HUES64 (cell line): Measurements from ENCODE around the gene PPARG.
"Not testable (repeated sequence)": the region's sequence is repeated elsewhere in the genome, so short reads cannot be mapped to it uniquely, and the experiment has no call there.

Experiments used
- H3K27ac ChIP-seq: 2 replicates; pipeline ENCODE4 v1.7.0; 2013; ENCODE audit warnings: low read depth, low read length, inconsistent platforms
- H3K27me3 ChIP-seq: 2 replicates; pipeline ENCODE4 v1.6.1; 2013; ENCODE audit warnings: mild to moderate bottlenecking, low read length; ENCODE audit not compliant: insufficient read depth
- H3K36me3 ChIP-seq: 2 replicates; pipeline ENCODE4 v1.6.1; 2013; ENCODE audit warnings: mild to moderate bottlenecking, low read length; ENCODE audit not compliant: insufficient read depth
- H3K4me1 ChIP-seq: 2 replicates; pipeline ENCODE4 v1.6.1; 2013; ENCODE audit warnings: mild to moderate bottlenecking, low read length, moderate library complexity; ENCODE audit not compliant: insufficient read depth
- H3K4me3 ChIP-seq: 2 replicates; pipeline ENCODE4 v1.5.1; 2013; ENCODE audit warnings: mild to moderate bottlenecking, low read length, moderate library complexity
- H3K9ac ChIP-seq: 2 replicates; pipeline ENCODE4 v1.6.1; 2013; ENCODE audit warnings: mild to moderate bottlenecking, low read depth, low read length
- H3K9me3 ChIP-seq: 2 replicates; pipeline ENCODE4 v1.6.1; 2013; ENCODE audit warnings: low read depth, low read length; ENCODE audit not compliant: insufficient read depth
- WGBS: fragments of 150-250, 120-280 bp; methylation state at CpG from one replicate; pipeline ENCODE4 v1.1.7; 2013; ENCODE audit warnings: missing lambda C conversion rate; 5-methylcytosine and 5-hydroxymethylcytosine counted together

The PPARG gene

DNA sequence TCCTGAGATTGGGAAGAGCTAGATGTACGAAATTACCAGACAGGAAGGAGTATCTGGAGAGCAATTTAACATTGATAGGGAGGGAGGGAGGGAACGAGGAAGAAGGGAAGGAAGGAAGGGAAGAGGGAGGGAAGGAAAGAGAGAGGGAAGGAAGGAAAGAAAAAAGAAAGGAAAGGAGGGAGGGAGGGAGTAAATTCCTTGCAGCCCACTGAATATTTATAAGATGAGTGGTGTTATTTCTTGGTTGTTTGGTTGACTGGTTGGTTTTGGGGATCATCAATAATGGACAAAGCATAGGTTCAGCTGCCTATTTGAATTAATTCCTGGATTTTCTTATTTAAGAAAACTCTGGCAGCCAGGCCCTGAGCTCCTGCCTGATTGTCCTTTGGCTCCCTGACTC, 179.9 kb downstream of the PPARG start:
- H3K4me1 ChIP-seq = 0 out of 2 replicates have a peak, but pooled peaks cover 5% of the 10 kb centered on the region
- no peaks in the 10 kb centered on the region for H3K36me3 ChIP-seq
- no peak overlapping the region for H3K9ac ChIP-seq
- 88% methylated on average over 2 of the region's 2 CpGs for WGBS
- no peaks in the 10 kb centered on the region for H3K27me3 ChIP-seq
- H3K9me3 ChIP-seq = no peaks in the 10 kb centered on the region
- H3K27ac ChIP-seq = no peak overlapping the region
- H3K4me3 ChIP-seq = no peak overlapping the region

DNA sequence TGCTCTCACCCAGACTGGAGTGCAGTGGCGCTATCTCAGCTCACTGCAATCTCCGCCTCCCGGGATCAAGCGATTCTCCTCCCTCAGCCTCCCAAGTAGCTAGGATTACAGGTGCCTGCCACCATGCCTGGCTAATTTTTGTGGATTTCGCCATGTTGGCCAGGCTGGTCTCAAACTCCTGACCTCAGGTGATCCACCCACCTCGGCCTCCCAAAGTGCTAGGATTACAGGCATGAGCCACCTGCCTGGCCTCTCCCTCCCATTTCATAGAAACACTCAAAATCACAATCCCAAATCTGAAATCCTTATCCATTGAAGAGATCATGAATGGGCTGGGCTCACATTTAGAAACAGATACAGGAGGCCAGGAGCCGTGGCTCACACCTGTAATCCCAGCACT, 180.4 kb downstream of the PPARG start:
- H3K27ac ChIP-seq, H3K9me3 ChIP-seq, H3K4me3 ChIP-seq, H3K36me3 ChIP-seq, H3K4me1 ChIP-seq, H3K27me3 ChIP-seq, H3K9ac ChIP-seq: not testable (repeated sequence)
- 67% methylated on average over 7 of the region's 7 CpGs for WGBS

DNA sequence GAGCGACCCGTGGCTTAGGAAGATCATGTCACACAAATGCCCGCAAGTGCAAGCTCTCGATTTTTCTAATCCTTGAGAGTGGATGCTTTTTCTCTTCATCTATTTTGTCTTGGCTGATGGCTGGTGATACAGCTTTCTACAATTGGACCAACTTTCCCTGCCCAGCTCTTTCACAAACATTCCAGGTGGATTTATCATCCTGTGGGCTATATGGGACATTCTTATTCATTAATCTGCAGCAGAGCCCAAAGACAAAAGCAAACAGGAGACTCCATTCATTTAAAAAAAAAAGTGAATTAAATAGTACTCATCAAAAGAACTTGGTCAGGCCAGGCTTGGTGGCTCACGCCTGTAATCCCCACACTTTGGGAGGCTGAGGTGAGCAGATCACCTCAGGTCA, 181.2 kb downstream of the PPARG start:
- H3K4me1 ChIP-seq = 0 out of 2 replicates have a peak, but pooled peaks cover 5% of the 10 kb centered on the region
- H3K4me3 ChIP-seq = no peak overlapping the region
- H3K36me3 ChIP-seq = no peaks in the 10 kb centered on the region
- no peak overlapping the region for H3K27ac ChIP-seq
- H3K9ac ChIP-seq = no peak overlapping the region
- 87% methylated on average over 5 of the region's 5 CpGs for WGBS
- no peaks in the 10 kb centered on the region for H3K9me3 ChIP-seq
- no peaks in the 10 kb centered on the region for H3K27me3 ChIP-seq

DNA sequence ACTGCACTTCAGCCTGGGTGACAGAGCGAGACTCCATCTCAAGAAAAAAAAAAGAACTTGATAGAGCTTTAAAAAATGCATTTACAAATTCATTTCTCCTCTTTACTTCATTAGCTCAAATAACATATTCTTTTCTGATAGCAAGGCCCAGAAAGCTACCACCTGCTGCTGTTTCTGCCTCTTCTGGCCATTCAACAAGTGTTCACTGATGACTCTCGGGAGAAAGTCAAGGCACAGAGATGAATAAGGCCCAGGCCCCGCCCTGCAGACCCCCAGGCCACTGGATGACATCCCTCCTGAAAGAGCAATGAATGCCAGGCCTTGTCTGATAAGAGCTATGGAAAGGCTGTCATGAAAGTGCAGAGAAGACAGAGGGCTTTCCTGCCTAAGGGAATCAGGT, 181.8 kb downstream of the PPARG start:
- Histone ChIP-seq H3K4me1 (0 out of 2 replicates have a peak, but pooled peaks cover 5% of the 10 kb centered on the region), H3K9ac (no peak overlapping the region), H3K9me3 (no peaks in the 10 kb centered on the region), H3K36me3 (no peaks in the 10 kb centered on the region), H3K4me3 (no peak overlapping the region), H3K27ac (no peak overlapping the region), H3K27me3 (no peaks in the 10 kb centered on the region)
- 93% methylated on average over 3 of the region's 3 CpGs for WGBS

DNA sequence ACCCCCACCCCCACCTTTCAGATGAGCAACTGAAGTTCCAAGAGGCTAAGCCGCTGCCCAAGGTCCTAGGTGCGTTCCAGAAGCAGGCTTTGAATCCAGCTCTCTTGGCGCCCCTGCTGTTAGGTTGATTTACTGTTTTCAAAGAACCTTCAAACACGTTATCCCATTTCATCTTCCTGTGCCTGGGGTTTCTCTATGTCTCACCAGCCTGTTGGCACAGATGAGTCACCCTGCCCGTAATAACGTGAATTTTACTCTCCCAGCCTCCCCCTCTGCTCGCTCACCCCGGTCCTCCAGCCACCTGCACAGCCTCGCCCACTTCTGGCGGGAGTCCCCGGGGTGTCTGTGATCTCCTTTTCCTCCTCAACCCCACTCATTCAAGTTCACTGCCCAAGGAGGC, 182.4 kb downstream of the PPARG start:
- WGBS = 63% methylated on average over 11 of the region's 11 CpGs
- Histone ChIP-seq H3K4me1 (no peaks in the 10 kb centered on the region), H3K4me3 (no peak overlapping the region), H3K9ac (no peak overlapping the region), H3K9me3 (no peaks in the 10 kb centered on the region), H3K36me3 (no peaks in the 10 kb centered on the region), H3K27ac (no peak overlapping the region), H3K27me3 (no peaks in the 10 kb centered on the region)

DNA sequence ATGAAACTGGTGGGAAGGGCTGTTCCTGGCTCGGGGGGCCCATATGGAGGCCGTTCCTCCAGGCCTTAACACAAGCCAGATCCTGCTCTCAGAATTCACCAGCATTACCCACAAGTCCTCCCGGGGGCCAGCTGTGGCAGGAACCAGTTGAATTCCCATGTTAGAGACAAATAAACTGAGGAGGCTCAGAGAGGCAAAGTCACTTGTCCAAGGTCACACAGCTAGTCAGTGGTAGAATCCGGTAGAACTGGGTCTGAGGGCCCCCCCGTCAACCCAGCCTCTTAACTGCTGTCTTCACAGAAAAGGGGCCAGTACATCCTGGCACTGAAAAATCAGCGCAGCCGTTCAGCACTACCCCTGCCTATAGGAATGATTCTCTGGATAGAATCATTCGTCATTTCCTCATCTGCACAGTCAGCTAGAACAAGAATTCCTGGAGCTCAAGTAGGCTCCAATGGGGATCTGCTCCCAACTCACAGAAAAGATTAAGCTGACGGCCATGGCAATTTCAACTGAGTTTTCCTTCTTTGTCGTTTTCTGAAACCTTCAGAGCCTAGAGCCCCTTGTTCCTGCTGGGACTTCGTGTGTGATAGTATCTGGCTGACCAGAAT, 183.2 kb downstream of the PPARG start:
- H3K9me3 ChIP-seq = no peaks in the 10 kb centered on the region
- 86% methylated on average over 11 of the region's 11 CpGs for WGBS
- no peak overlapping the region for H3K9ac ChIP-seq
- H3K4me1 ChIP-seq = no peaks in the 10 kb centered on the region
- H3K4me3 ChIP-seq = no peak overlapping the region
- no peak overlapping the region for H3K27ac ChIP-seq
- H3K27me3 ChIP-seq = no peaks in the 10 kb centered on the region
- H3K36me3 ChIP-seq = no peaks in the 10 kb centered on the region

DNA sequence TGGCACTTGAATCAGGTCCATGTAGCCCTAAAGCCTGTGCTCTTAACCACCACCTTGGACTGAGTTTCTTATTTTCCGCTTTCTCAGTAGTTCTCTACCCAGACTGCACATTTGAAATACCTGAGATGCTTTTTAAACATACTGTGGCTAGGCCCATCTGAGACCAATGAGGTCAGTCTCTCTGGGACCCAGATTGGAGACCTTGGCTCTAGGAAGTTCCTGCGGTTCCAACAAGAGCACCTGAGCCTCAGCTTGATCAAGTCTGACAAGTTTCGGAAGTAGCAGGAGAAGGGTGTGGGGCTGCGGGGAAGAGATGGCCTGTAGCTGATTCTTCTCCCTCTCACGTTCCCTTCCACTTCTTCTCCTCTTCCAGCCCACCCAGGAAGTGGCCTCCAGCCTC, 183.9 kb downstream of the PPARG start:
- WGBS = 85% methylated on average over 4 of the region's 5 CpGs
- H3K9me3 ChIP-seq = no peaks in the 10 kb centered on the region

DNA sequence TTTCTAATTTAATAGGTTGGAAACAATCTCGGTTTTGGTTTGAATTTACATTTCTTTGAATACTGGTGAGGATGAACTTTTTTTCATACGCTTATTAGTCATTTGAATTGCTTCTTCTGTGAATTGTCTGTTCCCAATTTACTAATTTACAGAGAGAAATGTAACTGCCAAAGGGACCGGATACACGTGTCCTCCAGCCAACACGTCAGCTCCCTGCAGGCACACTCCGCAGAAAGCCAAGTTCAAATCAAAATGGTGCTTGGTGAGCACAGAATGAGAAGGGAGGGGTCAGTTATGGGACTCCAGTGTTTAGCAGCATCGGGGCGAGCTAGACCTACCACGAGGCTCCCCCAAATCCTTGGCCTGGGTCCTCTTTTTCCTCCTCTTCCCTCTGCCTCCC, 184.6 kb downstream of the PPARG start:
- H3K9ac ChIP-seq = no peak overlapping the region
- H3K27me3 ChIP-seq = no peaks in the 10 kb centered on the region
- no peak overlapping the region for H3K4me3 ChIP-seq
- H3K27ac ChIP-seq = no peak overlapping the region
- H3K36me3 ChIP-seq = no peaks in the 10 kb centered on the region
- no peaks in the 10 kb centered on the region for H3K4me1 ChIP-seq
- no peaks in the 10 kb centered on the region for H3K9me3 ChIP-seq
- 90% methylated on average over 9 of the region's 9 CpGs for WGBS

More for the DNA sequence above, 183.9 kb downstream of the PPARG start:
- Histone ChIP-seq H3K36me3 (no peaks in the 10 kb centered on the region), H3K4me3 (no peak overlapping the region), H3K9ac (no peak overlapping the region), H3K27me3 (no peaks in the 10 kb centered on the region), H3K4me1 (no peaks in the 10 kb centered on the region), H3K27ac (no peak overlapping the region)

DNA sequence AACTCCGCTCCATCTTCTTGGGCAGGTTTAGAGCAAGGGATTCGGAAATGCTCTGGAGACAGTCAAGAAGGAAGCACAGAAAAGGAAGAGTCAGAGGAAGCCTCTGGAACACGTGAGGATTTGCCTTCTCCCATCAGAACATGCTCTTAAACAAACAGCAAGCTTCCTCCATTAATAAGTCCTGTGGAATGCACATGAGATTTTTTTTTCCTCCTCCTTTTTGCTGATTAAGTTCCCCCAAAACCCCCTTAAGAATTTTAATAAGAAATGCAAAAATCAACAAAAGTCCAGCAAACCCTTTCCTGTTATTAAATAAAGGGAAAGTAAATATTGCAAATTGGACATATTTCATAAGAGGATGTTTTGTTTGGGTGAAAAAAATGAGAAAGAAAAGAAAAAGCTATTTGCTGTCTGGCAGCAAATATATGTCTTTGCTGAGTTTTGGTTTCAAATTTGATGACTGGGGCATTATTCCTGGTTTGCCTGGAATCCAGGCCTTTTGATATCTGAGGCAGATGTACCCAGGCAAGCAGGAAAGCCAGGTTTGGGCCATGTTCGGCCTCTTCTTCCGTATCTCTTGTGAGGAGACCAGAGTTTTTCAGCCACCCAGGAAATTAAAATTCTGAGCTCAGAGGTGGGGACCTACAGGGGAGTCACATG, 187.5 kb downstream of the PPARG start:
- no peaks in the 10 kb centered on the region for H3K4me1 ChIP-seq
- WGBS = 84% methylated on average over 5 of the region's 5 CpGs
- no peak overlapping the region for H3K4me3 ChIP-seq
- no peaks in the 10 kb centered on the region for H3K27me3 ChIP-seq
- H3K36me3 ChIP-seq = no peaks in the 10 kb centered on the region
- no peak overlapping the region for H3K27ac ChIP-seq
- no peak overlapping the region for H3K9ac ChIP-seq
- no peaks in the 10 kb centered on the region for H3K9me3 ChIP-seq

DNA sequence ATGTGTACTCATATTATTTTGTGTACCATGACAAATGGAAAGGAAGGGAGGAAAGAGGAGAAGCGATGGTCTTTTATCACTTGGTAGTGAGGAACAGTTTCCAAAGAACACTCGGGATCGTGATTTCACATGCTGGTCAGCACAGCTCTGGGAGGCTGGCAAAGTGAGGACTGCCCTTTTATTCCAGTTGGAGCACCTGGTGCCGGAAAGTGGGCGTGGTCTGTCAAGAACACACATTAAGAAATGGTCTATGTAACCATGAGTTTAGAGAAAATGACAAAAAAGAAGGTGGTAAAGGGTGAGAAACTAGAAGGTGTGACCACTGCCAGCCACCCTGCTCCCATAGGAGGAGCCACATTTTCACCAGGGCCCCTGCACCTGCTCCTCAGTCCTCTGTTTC, 188.4 kb downstream of the PPARG start:
- Histone ChIP-seq H3K4me1 (no peaks in the 10 kb centered on the region), H3K27ac (no peak overlapping the region)

DNA sequence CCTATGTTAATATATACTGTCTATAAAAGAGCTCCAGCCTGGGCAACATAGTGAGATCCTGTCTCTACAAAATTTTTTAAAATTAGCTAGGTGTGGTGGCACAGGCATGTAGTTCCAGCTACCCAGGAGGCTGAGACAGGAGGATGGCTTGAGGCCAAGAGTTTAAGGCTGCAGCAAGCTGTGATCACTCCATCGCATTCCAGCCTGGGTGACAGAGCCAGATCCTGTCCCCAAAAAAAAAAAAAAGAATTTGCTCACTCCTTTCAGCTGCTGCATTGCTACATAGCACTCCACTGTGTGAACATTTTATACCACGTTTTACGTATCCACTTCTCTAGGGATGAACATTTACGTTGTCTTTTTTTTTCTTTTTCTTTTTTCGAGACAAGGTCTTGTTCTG, 189.5 kb downstream of the PPARG start:
- 96% methylated on average over 5 of the region's 5 CpGs for WGBS
- Histone ChIP-seq H3K4me3 (no peak overlapping the region), H3K9me3 (no peaks in the 10 kb centered on the region), H3K9ac (no peak overlapping the region), H3K27ac (no peak overlapping the region), H3K4me1 (no peaks in the 10 kb centered on the region), H3K36me3 (no peaks in the 10 kb centered on the region), H3K27me3 (no peaks in the 10 kb centered on the region)

More for the DNA sequence above, 188.4 kb downstream of the PPARG start:
- Histone ChIP-seq H3K36me3 (no peaks in the 10 kb centered on the region), H3K9me3 (no peaks in the 10 kb centered on the region), H3K9ac (no peak overlapping the region), H3K4me3 (no peak overlapping the region), H3K27me3 (no peaks in the 10 kb centered on the region)
- WGBS = 94% methylated on average over 5 of the region's 5 CpGs

DNA sequence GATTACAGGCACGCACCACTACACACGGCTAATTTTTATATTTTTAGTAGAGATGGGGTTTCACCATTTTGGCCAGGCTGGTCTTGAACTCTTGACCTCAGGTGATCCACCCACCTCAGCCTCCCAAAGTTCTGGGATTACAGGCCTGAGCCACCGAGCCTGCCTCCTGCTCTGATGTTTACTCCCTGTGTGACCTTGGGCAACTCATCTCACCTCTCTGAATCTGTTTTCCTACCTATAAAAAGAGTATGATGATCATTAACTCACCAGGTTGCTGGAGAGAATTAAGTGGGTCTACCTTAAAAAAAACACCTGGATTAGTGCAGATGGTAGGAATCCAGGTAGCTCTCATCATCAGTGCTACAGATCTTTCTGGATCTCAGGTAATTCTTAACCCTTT, 190.3 kb downstream of the PPARG start:
- WGBS = 81% methylated on average over 1 of the region's 3 CpGs
- H3K27ac ChIP-seq, H3K4me3 ChIP-seq, H3K9me3 ChIP-seq, H3K36me3 ChIP-seq, H3K9ac ChIP-seq, H3K4me1 ChIP-seq, H3K27me3 ChIP-seq: not testable (repeated sequence)
